Measurements from ENCODE around the gene NTRK3.

- no peak for TF ChIP-seq EZH2 (IDR thresholded peaks at IDR 0.05; ENCODE audit: low read length, unreplicated experiment)
- no peak for TF ChIP-seq CTCF (conservative IDR thresholded peaks at IDR 0.05; ENCODE audit: low read depth, low read length)
Measured at GRCh38 chr15:87985451-87985850, 271.1 kb downstream of the NTRK3 start.

Data from PC-3 (cell line).